Cerebellar cortex (tissue), 1 donor: ENCODE measurements around the gene TNNC1.

Experiments used
- DNase-seq: peaks from one replicate; pipeline ENCODE4 v3.0.0-alpha.2; 2015; ENCODE audit warnings: low spot score

Gene TNNC1

GRCh38 chr3:52432225-52432624 lies 21.6 kb downstream of the TNNC1 start:
- DNase-seq, result no peak

GRCh38 chr3:52431459-52432223 lies 22.2 kb downstream of the TNNC1 start:
- no peak for DNase-seq

- no peak for DNase-seq
Observed at GRCh38 chr3:52430416-52430810, 23.4 kb downstream of the TNNC1 start.

- DNase-seq, result no peak
Observed at GRCh38 chr3:52429779-52430415, 23.9 kb downstream of the TNNC1 start.

GRCh38 chr3:52429031-52429430 lies 24.8 kb downstream of the TNNC1 start:
- no peak for DNase-seq

GRCh38 chr3:52428151-52429005 lies 25.5 kb downstream of the TNNC1 start:
- peak; percentile 94 for DNase-seq

- no peak for DNase-seq
Observed at GRCh38 chr3:52423173-52423572, 30.7 kb downstream of the TNNC1 start.

- no peak for DNase-seq
Observed at GRCh38 chr3:52422669-52423068, 31.2 kb downstream of the TNNC1 start.

- no peak for DNase-seq
Observed at GRCh38 chr3:52420388-52420787, 33.5 kb downstream of the TNNC1 start.

- no peak for DNase-seq
Observed at GRCh38 chr3:52415800-52416199, 38.0 kb downstream of the TNNC1 start.

GRCh38 chr3:52408466-52408865 lies 45.4 kb downstream of the TNNC1 start:
- DNase-seq, result no peak

GRCh38 chr3:52407779-52408178 lies 46.1 kb downstream of the TNNC1 start:
- no peak for DNase-seq

GRCh38 chr3:52406791-52407510 lies 46.9 kb downstream of the TNNC1 start:
- DNase-seq, result no peak

- no peak for DNase-seq
Observed at GRCh38 chr3:52406231-52406661, 47.6 kb downstream of the TNNC1 start.

- DNase-seq, result no peak
Observed at GRCh38 chr3:52405601-52406110, 48.2 kb downstream of the TNNC1 start.

GRCh38 chr3:52405066-52405465 lies 48.8 kb downstream of the TNNC1 start:
- DNase-seq, result no peak

GRCh38 chr3:52404391-52404790 lies 49.5 kb downstream of the TNNC1 start:
- DNase-seq, result no peak

- no peak for DNase-seq
Observed at GRCh38 chr3:52403955-52404354, 49.9 kb downstream of the TNNC1 start.

- DNase-seq, result no peak
Observed at GRCh38 chr3:52403271-52403841, 50.5 kb downstream of the TNNC1 start.

GRCh38 chr3:52402706-52403270 lies 51.1 kb downstream of the TNNC1 start:
- DNase-seq, result no peak

- no peak for DNase-seq
Observed at GRCh38 chr3:52402101-52402521, 51.7 kb downstream of the TNNC1 start.
